Neural progenitor cell (in vitro differentiated cells): ENCODE measurements around the gene GSTT2. TPM values are rescaled to one million over a fixed set of nuclear protein-coding genes. Genes with fewer than 3 reads are reported as not detected.
"Not testable (repeated sequence)": the region's sequence is repeated elsewhere in the genome, so short reads cannot be mapped to it uniquely, and the experiment has no call there.

Source experiments
- DNase-seq: peaks from one replicate; pipeline ENCODE4 v3.0.0-alpha.2; 2016; ENCODE audit warnings: low spot score
- H2AFZ ChIP-seq: fragments of 200-600 bp; sonication (generic); replicated peaks from 2 replicates; pipeline ENCODE4 v1.6.1; 2016; ENCODE audit warnings: antibody characterized with exemption
- H3F3A ChIP-seq: fragments of 200-600 bp; sonication (generic); 2 replicates; pipeline ENCODE4 v1.6.1; 2016; ENCODE audit warnings: antibody characterized with exemption, low read depth
- H3K27ac ChIP-seq: fragments of 200-600 bp; sonication (generic); 2 replicates; pipeline ENCODE4 v1.5.1; 2016; ENCODE audit warnings: mild to moderate bottlenecking
- H3K27me3 ChIP-seq: fragments of 200-600 bp; sonication (generic); 2 replicates; pipeline ENCODE4 v1.6.1; 2016; ENCODE audit warnings: mild to moderate bottlenecking, moderate library complexity
- H3K36me3 ChIP-seq: fragments of 200-600 bp; sonication (generic); 2 replicates; pipeline ENCODE4 v1.5.1; 2016
- H3K4me1 ChIP-seq: fragments of 200-600 bp; sonication (generic); 2 replicates; pipeline ENCODE4 v1.6.1; 2016; ENCODE audit warnings: mixed run types
- H3K4me2 ChIP-seq: fragments of 200-600 bp; sonication (generic); 2 replicates; pipeline ENCODE4 v1.6.1; 2016
- H3K4me3 ChIP-seq: fragments of 200-600 bp; sonication (generic); 2 replicates; pipeline ENCODE4 v1.5.1; 2016
- H3K79me2 ChIP-seq: fragments of 200-600 bp; sonication (generic); 2 replicates; pipeline ENCODE4 v1.6.1; 2016; ENCODE audit warnings: low read depth
- H3K9ac ChIP-seq: fragments of 200-600 bp; sonication (generic); 2 replicates; pipeline ENCODE4 v1.6.1; 2016
- H3K9me3 ChIP-seq: fragments of 200-600 bp; sonication (generic); 2 replicates; pipeline ENCODE4 v1.5.1; 2016; ENCODE audit warnings: low read depth
- H4K20me1 ChIP-seq: fragments of 200-600 bp; sonication (generic); 2 replicates; pipeline ENCODE4 v1.6.1; 2016; ENCODE audit warnings: low read depth
- H3K27ac Mint-ChIP-seq: 3 replicates; pipeline ENCODE4 v1.8.0; 2021; ENCODE audit warnings: mixed read lengths
- H3K27me3 Mint-ChIP-seq: 2 replicates; pipeline ENCODE4 v1.8.0; 2022; ENCODE audit warnings: low read depth, mild to moderate bottlenecking, inconsistent platforms, moderate library complexity, mixed read lengths; ENCODE audit not compliant: insufficient read depth
- H3K36me3 Mint-ChIP-seq: 3 replicates; pipeline ENCODE4 v1.8.0; 2021; ENCODE audit warnings: mixed read lengths
- H3K4me1 Mint-ChIP-seq: 3 replicates; pipeline ENCODE4 v1.8.0; 2021; ENCODE audit warnings: mixed read lengths
- H3K4me3 Mint-ChIP-seq: 3 replicates; pipeline ENCODE4 v1.8.0; 2021; ENCODE audit warnings: mild to moderate bottlenecking, moderate library complexity, mixed read lengths
- H3K9me3 Mint-ChIP-seq: 3 replicates; pipeline ENCODE4 v1.8.0; 2020; ENCODE audit warnings: mixed read lengths
- EZH2 ChIP-seq: fragments of 200-600 bp; sonication (generic); IDR thresholded peaks from 2 replicates; pipeline ENCODE4 v1.6.1; 2017; ENCODE audit warnings: antibody characterized with exemption, mild to moderate bottlenecking, moderate library complexity
- EZH2phosphoT487 ChIP-seq: fragments of 200-600 bp; sonication (generic); IDR thresholded peaks from 2 replicates; pipeline ENCODE4 v1.6.1; 2017; ENCODE audit warnings: antibody characterized with exemption
- total RNA-seq: library from RNA; depleted of rRNA; stranded (reverse); fragments of >200 nt; gene quantifications from 2 replicates; pipeline ENCODE4 v1.2.3, GENCODE V29; 2015; ENCODE audit warnings: low replicate concordance
- TF ChIP-seq, protein P1 (sequence below): fragments of 200-600 bp; sonication (generic); IDR thresholded peaks from 2 replicates; pipeline ENCODE4 v1.5.1; 2017; ENCODE audit warnings: antibody characterized with exemption, mild to moderate bottlenecking

Gene GSTT2
- total RNA-seq = not detected in 2 replicates

GRCh38 chr22:23979557-23980240 is at the start of gene GSTT2:
Gene GSTT2, plus strand, starts transcription at chr22:23980134.
- H2AFZ ChIP-seq, H4K20me1 ChIP-seq, H3K4me1 Mint-ChIP-seq, H3K9me3 Mint-ChIP-seq, H3K9me3 ChIP-seq, H3K9ac ChIP-seq, H3K36me3 Mint-ChIP-seq, H3K4me2 ChIP-seq, H3K27me3 ChIP-seq, H3K4me3 Mint-ChIP-seq, H3K27ac ChIP-seq, H3K79me2 ChIP-seq, H3K36me3 ChIP-seq, DNase-seq, H3K27ac Mint-ChIP-seq, H3K27me3 Mint-ChIP-seq, H3K4me1 ChIP-seq, H3K4me3 ChIP-seq, H3F3A ChIP-seq: not testable (repeated sequence)

GRCh38 chr22:23938328-23939016 is 41.5 kb upstream of the GSTT2 start:
- Histone ChIP-seq H3K4me1 (no peaks in the 10 kb centered on the region), H3F3A (no peaks in the 10 kb centered on the region), H4K20me1 (no peaks in the 10 kb centered on the region), H3K27ac (no peak overlapping the region), H3K36me3 (no peaks in the 10 kb centered on the region), H3K79me2 (no peaks in the 10 kb centered on the region), H3K27me3 (no peaks in the 10 kb centered on the region), H3K9me3 (no peaks in the 10 kb centered on the region), H3K4me2 (no peak overlapping the region), H3K4me3 (no peak overlapping the region), H3K9ac (no peak overlapping the region), H2AFZ (no peak overlapping the region)
- H3K27me3 Mint-ChIP-seq = peaks cover 3% of the 10 kb centered on the region
- no peaks in the 10 kb centered on the region for H3K4me1 Mint-ChIP-seq
- no peak overlapping the region for H3K27ac Mint-ChIP-seq
- TF ChIP-seq EZH2 (no peak), EZH2phosphoT487 (no peak)
- TF ChIP-seq, protein P1, sequence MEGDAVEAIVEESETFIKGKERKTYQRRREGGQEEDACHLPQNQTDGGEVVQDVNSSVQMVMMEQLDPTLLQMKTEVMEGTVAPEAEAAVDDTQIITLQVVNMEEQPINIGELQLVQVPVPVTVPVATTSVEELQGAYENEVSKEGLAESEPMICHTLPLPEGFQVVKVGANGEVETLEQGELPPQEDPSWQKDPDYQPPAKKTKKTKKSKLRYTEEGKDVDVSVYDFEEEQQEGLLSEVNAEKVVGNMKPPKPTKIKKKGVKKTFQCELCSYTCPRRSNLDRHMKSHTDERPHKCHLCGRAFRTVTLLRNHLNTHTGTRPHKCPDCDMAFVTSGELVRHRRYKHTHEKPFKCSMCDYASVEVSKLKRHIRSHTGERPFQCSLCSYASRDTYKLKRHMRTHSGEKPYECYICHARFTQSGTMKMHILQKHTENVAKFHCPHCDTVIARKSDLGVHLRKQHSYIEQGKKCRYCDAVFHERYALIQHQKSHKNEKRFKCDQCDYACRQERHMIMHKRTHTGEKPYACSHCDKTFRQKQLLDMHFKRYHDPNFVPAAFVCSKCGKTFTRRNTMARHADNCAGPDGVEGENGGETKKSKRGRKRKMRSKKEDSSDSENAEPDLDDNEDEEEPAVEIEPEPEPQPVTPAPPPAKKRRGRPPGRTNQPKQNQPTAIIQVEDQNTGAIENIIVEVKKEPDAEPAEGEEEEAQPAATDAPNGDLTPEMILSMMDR = no peak
- no peak overlapping the region for H3K4me3 Mint-ChIP-seq
- H3K9me3 Mint-ChIP-seq = no peaks in the 10 kb centered on the region
- no peaks in the 10 kb centered on the region for H3K36me3 Mint-ChIP-seq
- DNase-seq = peak; percentile 18

DNA sequence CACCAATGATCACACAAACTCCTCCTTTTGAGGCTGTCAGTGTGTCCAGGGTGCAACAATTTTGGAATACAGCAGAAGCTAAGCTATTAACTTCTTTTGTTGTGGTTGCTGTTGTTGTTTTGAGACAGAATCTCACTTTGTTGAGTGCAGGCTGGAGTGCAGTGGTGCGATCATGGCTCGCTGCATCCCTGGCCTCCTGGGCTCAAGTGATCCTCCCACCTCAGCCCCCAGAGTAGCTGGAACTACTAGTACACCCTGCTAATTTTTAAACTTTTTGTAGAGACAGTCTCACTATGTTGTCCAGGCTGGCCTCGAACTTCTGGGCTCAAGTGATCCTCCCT is 40.9 kb upstream of the GSTT2 start:
- H3K36me3 Mint-ChIP-seq = no peaks in the 10 kb centered on the region
- Histone ChIP-seq H3K27ac (no peak overlapping the region), H2AFZ (no peak overlapping the region), H3K4me2 (no peak overlapping the region), H4K20me1 (no peaks in the 10 kb centered on the region), H3K4me3 (no peak overlapping the region), H3K9ac (no peak overlapping the region), H3K79me2 (no peaks in the 10 kb centered on the region), H3K36me3 (no peaks in the 10 kb centered on the region), H3K9me3 (no peaks in the 10 kb centered on the region), H3K4me1 (no peaks in the 10 kb centered on the region), H3K27me3 (no peaks in the 10 kb centered on the region), H3F3A (no peaks in the 10 kb centered on the region)
- no peaks in the 10 kb centered on the region for H3K9me3 Mint-ChIP-seq
- H3K27me3 Mint-ChIP-seq = peaks cover 3% of the 10 kb centered on the region
- no peak overlapping the region for H3K4me3 Mint-ChIP-seq
- no peak overlapping the region for H3K27ac Mint-ChIP-seq
- TF ChIP-seq, protein P1 = no peak
- TF ChIP-seq EZH2phosphoT487 (no peak), EZH2 (no peak)
- DNase-seq = no peak
- no peaks in the 10 kb centered on the region for H3K4me1 Mint-ChIP-seq

- H3K4me3 Mint-ChIP-seq, H3K9me3 Mint-ChIP-seq, H3F3A ChIP-seq, H3K36me3 Mint-ChIP-seq, H3K4me3 ChIP-seq, H3K27ac Mint-ChIP-seq, H3K9me3 ChIP-seq, H3K27ac ChIP-seq, H2AFZ ChIP-seq, H3K9ac ChIP-seq, H3K79me2 ChIP-seq, H3K27me3 ChIP-seq, DNase-seq, H4K20me1 ChIP-seq, H3K27me3 Mint-ChIP-seq, H3K36me3 ChIP-seq, H3K4me1 ChIP-seq, H3K4me1 Mint-ChIP-seq, H3K4me2 ChIP-seq: not testable (repeated sequence)
Measured at GRCh38 chr22:23940166-23940565, 39.8 kb upstream of the GSTT2 start.

- not testable (repeated sequence) for H3K27ac Mint-ChIP-seq, H3K27me3 Mint-ChIP-seq, H2AFZ ChIP-seq, H3K27ac ChIP-seq, H3K27me3 ChIP-seq, H3K9me3 ChIP-seq, DNase-seq, H3K79me2 ChIP-seq, H3F3A ChIP-seq, H3K36me3 ChIP-seq, H3K4me1 Mint-ChIP-seq, H3K4me2 ChIP-seq, H4K20me1 ChIP-seq, H3K4me3 ChIP-seq, H3K36me3 Mint-ChIP-seq, H3K9me3 Mint-ChIP-seq, H3K9ac ChIP-seq, H3K4me3 Mint-ChIP-seq, H3K4me1 ChIP-seq
Measured at GRCh38 chr22:23947391-23947790, 32.5 kb upstream of the GSTT2 start.

DNA sequence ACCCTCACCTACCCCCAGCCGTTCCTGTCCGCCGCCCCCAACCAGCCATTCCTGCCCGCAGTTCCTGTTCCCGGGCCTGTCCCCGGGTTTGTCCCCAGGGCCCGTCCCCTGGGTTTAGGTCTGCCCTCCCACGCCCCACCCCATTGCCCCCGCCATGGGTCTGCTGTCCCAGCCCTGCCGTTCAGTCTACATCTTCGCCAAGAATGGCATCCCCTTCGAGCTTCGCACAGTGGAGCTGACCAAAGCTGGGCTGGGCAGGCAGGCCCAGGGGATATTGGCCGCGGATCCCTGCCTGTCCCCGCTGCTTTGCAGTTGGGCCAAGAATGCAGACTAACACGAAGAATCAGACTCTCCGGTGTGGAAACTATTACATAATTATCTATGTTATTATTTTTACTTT is 30.2 kb upstream of the GSTT2 start:
- DNase-seq, H3K36me3 ChIP-seq, H3K9me3 ChIP-seq, H3F3A ChIP-seq, H3K79me2 ChIP-seq, H3K9ac ChIP-seq, H3K27me3 Mint-ChIP-seq, H2AFZ ChIP-seq, H3K9me3 Mint-ChIP-seq, H3K4me3 Mint-ChIP-seq, H3K27ac ChIP-seq, H3K4me1 ChIP-seq, H3K4me3 ChIP-seq, H3K4me2 ChIP-seq, H3K36me3 Mint-ChIP-seq, H3K4me1 Mint-ChIP-seq, H4K20me1 ChIP-seq, H3K27me3 ChIP-seq, H3K27ac Mint-ChIP-seq: not testable (repeated sequence)
